ENCODE results near the gene ALDOC. TPM values are rescaled to one million over a fixed set of nuclear protein-coding genes. Genes with fewer than 3 reads are reported as not detected.

Gene ALDOC
- total and polyA plus RNA-seq, 10 of the 15 experiments (the other 5 are each of a cell fraction or from before 2014, with no cell fraction given) = 16.0 to 268 (median 78.2) TPM

DNA sequence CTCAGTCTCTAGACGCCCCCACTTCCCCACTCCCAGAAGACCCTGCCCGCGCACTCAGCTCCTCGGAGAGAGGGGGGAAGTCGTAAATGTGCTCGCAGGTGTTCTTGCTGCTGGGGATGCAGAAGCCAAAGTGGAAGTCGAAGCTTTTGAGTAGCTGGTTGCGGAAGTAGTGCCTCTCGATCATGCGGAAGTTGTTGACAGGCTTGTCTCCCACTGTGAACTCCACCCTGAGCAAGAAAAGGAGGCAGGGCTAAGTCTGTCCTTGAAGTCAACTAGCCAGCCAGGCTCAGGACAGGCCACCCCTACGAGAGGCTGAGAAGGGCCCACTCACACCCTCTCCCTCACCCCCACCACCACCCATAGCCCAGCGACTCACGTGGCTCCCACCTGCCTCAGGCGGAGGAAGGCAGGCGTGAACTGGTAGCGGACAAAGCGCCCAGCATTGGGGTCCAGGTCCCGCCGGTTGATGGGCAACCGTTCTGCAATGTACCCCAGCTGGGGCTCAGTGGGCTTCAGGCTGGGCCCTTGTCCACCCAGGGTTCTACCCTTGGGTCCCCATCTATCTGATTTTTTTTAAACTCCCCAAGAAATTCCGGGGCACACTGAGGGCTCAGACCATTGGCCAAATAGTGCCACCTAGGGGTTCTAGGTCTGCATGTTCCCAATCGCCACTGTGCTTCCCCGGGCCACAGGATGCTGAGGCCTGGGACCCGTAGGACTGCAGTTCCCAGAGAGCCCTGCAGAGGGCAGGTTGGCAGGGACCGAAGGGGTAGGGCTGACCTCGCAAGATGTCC is 28.9 kb downstream of the ALDOC start (continued):
- TF ChIP-seq, protein P1, sequence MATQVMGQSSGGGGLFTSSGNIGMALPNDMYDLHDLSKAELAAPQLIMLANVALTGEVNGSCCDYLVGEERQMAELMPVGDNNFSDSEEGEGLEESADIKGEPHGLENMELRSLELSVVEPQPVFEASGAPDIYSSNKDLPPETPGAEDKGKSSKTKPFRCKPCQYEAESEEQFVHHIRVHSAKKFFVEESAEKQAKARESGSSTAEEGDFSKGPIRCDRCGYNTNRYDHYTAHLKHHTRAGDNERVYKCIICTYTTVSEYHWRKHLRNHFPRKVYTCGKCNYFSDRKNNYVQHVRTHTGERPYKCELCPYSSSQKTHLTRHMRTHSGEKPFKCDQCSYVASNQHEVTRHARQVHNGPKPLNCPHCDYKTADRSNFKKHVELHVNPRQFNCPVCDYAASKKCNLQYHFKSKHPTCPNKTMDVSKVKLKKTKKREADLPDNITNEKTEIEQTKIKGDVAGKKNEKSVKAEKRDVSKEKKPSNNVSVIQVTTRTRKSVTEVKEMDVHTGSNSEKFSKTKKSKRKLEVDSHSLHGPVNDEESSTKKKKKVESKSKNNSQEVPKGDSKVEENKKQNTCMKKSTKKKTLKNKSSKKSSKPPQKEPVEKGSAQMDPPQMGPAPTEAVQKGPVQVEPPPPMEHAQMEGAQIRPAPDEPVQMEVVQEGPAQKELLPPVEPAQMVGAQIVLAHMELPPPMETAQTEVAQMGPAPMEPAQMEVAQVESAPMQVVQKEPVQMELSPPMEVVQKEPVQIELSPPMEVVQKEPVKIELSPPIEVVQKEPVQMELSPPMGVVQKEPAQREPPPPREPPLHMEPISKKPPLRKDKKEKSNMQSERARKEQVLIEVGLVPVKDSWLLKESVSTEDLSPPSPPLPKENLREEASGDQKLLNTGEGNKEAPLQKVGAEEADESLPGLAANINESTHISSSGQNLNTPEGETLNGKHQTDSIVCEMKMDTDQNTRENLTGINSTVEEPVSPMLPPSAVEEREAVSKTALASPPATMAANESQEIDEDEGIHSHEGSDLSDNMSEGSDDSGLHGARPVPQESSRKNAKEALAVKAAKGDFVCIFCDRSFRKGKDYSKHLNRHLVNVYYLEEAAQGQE (IDR thresholded peaks at IDR 0.05; ENCODE audit: low read depth, low read length) = no peak
- TF ChIP-seq ZNF207 (IDR thresholded peaks at IDR 0.05; ENCODE audit: borderline replicate concordance) (no peak), NR2C2 (IDR thresholded peaks at IDR 0.05; ENCODE audit: borderline replicate concordance, control insufficient read depth, insufficient read length, low read depth) (no peak), RAD21 (IDR thresholded peaks at IDR 0.05; ENCODE audit: insufficient read depth, low read depth, low read length) (peak; percentile 55), WRNIP1 (IDR thresholded peaks at IDR 0.05; ENCODE audit: borderline replicate concordance, low read depth, low read length) (no peak), SREBF2 (IDR thresholded peaks at IDR 0.05; ENCODE audit: low read length) (no peak), STAT1 (conservative IDR thresholded peaks at IDR 0.05) (no peak), YY1 (IDR thresholded peaks at IDR 0.05; ENCODE audit: low read depth, low read length) (peak; percentile 69; the same call in 1 of the 2 replicates), POLR2A (IDR thresholded peaks at IDR 0.05; ENCODE audit: low read depth, low read length) (no peak; the same call in 1 of the 2 replicates), IRF4 (IDR thresholded peaks at IDR 0.05; ENCODE audit: low read depth, low read length) (no peak), ZZZ3 (IDR thresholded peaks at IDR 0.05; ENCODE audit: control insufficient read depth, insufficient read length, low read depth) (no peak), POLR2AphosphoS2 (IDR thresholded peaks at IDR 0.05; ENCODE audit: low read depth, low read length) (no peak), SUPT20H (IDR thresholded peaks at IDR 0.05; ENCODE audit: borderline replicate concordance, control insufficient read depth, low read depth, low read length) (no peak), PML (IDR thresholded peaks at IDR 0.05; ENCODE audit: low read length) (no peak)
- TF ChIP-seq, protein P2, sequence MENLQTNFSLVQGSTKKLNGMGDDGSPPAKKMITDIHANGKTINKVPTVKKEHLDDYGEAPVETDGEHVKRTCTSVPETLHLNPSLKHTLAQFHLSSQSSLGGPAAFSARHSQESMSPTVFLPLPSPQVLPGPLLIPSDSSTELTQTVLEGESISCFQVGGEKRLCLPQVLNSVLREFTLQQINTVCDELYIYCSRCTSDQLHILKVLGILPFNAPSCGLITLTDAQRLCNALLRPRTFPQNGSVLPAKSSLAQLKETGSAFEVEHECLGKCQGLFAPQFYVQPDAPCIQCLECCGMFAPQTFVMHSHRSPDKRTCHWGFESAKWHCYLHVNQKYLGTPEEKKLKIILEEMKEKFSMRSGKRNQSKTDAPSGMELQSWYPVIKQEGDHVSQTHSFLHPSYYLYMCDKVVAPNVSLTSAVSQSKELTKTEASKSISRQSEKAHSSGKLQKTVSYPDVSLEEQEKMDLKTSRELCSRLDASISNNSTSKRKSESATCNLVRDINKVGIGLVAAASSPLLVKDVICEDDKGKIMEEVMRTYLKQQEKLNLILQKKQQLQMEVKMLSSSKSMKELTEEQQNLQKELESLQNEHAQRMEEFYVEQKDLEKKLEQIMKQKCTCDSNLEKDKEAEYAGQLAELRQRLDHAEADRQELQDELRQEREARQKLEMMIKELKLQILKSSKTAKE (IDR thresholded peaks at IDR 0.05; ENCODE audit: low read depth, poor library complexity, severe bottlenecking) = no peak
- TF ChIP-seq, protein P3, sequence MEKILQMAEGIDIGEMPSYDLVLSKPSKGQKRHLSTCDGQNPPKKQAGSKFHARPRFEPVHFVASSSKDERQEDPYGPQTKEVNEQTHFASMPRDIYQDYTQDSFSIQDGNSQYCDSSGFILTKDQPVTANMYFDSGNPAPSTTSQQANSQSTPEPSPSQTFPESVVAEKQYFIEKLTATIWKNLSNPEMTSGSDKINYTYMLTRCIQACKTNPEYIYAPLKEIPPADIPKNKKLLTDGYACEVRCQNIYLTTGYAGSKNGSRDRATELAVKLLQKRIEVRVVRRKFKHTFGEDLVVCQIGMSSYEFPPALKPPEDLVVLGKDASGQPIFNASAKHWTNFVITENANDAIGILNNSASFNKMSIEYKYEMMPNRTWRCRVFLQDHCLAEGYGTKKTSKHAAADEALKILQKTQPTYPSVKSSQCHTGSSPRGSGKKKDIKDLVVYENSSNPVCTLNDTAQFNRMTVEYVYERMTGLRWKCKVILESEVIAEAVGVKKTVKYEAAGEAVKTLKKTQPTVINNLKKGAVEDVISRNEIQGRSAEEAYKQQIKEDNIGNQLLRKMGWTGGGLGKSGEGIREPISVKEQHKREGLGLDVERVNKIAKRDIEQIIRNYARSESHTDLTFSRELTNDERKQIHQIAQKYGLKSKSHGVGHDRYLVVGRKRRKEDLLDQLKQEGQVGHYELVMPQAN (conservative IDR thresholded peaks at IDR 0.05) = no peak; the same call in 1 of the 2 replicates
- TF ChIP-seq, protein P4, sequence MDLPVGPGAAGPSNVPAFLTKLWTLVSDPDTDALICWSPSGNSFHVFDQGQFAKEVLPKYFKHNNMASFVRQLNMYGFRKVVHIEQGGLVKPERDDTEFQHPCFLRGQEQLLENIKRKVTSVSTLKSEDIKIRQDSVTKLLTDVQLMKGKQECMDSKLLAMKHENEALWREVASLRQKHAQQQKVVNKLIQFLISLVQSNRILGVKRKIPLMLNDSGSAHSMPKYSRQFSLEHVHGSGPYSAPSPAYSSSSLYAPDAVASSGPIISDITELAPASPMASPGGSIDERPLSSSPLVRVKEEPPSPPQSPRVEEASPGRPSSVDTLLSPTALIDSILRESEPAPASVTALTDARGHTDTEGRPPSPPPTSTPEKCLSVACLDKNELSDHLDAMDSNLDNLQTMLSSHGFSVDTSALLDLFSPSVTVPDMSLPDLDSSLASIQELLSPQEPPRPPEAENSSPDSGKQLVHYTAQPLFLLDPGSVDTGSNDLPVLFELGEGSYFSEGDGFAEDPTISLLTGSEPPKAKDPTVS (IDR thresholded peaks at IDR 0.05; ENCODE audit: low read depth, low read length) = no peak
- TF ChIP-seq, protein P5, sequence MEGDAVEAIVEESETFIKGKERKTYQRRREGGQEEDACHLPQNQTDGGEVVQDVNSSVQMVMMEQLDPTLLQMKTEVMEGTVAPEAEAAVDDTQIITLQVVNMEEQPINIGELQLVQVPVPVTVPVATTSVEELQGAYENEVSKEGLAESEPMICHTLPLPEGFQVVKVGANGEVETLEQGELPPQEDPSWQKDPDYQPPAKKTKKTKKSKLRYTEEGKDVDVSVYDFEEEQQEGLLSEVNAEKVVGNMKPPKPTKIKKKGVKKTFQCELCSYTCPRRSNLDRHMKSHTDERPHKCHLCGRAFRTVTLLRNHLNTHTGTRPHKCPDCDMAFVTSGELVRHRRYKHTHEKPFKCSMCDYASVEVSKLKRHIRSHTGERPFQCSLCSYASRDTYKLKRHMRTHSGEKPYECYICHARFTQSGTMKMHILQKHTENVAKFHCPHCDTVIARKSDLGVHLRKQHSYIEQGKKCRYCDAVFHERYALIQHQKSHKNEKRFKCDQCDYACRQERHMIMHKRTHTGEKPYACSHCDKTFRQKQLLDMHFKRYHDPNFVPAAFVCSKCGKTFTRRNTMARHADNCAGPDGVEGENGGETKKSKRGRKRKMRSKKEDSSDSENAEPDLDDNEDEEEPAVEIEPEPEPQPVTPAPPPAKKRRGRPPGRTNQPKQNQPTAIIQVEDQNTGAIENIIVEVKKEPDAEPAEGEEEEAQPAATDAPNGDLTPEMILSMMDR (IDR thresholded peaks at IDR 0.05 in 2 of 3, conservative IDR thresholded peaks at IDR 0.05 in 1 of 3; ENCODE audit: control insufficient read depth in 2 of 3, extremely low read depth in 1 of 3, insufficient read depth in 1 of 3, low read depth in 3 of 3, low read length in 3 of 3) = peak; percentile 94 to 99 (median 99); a peak in 5 of 6 replicates
